BJ (cell line): ENCODE results near the gene INHBB. TPM values are rescaled to one million over a fixed set of nuclear protein-coding genes. Genes with fewer than 3 reads are reported as not detected.
A peak's percentile ranks its signal among the peaks of the same experiment; 100 is the strongest.

ENCODE experiments used
- CTCF ChIA-PET: fragments of 350-600 bp; formaldehyde crosslinking; extraction: SDS; loops from one replicate; lab custom pipeline; 2021; ENCODE audit warnings: antibody characterized with exemption, inconsistent platforms; lab: Yijun Ruan, JAX
- POLR2A ChIA-PET: fragments of 300-600 bp; sonication (Branson Sonifier 250); formaldehyde crosslinking; extraction: SDS; loops from one replicate; lab custom pipeline; 2021; ENCODE audit warnings: antibody characterized with exemption; lab: Charles Lee
- DNase-seq: peaks from one replicate; pipeline ENCODE4 v3.0.0-alpha.2; 2011; ENCODE audit warnings: low read depth
- H3K27me3 ChIP-seq: 2 replicates; pipeline ENCODE4 v1.6.0; 2011; ENCODE audit warnings: low read length; ENCODE audit not compliant: control insufficient read depth, insufficient read depth
- H3K36me3 ChIP-seq: 2 replicates; pipeline ENCODE4 v1.5.1; 2011; ENCODE audit warnings: low read length; ENCODE audit not compliant: control insufficient read depth, insufficient read depth
- H3K4me3 ChIP-seq: 2 replicates; pipeline ENCODE4 v1.5.1; 2011; ENCODE audit warnings: low read depth, mild to moderate bottlenecking, control low read depth, low read length
- CTCF ChIP-seq: IDR thresholded peaks from 2 replicates; pipeline ENCODE4 v1.5.1; 2011; ENCODE audit warnings: low read depth, mild to moderate bottlenecking, control low read depth, inconsistent platforms, low read length, moderate library complexity; ENCODE audit not compliant: insufficient read depth
- polyA minus RNA-seq: library from RNA; depleted of rRNA, polyadenylated mRNA; stranded (reverse); fragments of >200 nt; gene quantifications from 2 replicates; pipeline ENCODE4 v1.2.3, GENCODE V29; 2011; rRNA and poly(A)+ RNA removed
- polyA plus RNA-seq: library from polyadenylated mRNA; depleted of rRNA; stranded (reverse); fragments of >200 nt; gene quantifications from 2 replicates; pipeline ENCODE4 v1.2.3, GENCODE V29; 2011; rRNA removed

INHBB gene
- 3.3 and 3.9 TPM in 2 replicates for polyA plus RNA-seq
- 2.9 and 5.1 TPM in 2 replicates for polyA minus RNA-seq

GRCh38 chr2:120346026-120346666 lies at the start of gene INHBB:
Gene INHBB, plus strand, starts transcription at chr2:120346136. Its CDS starts 53 bp downstream, at chr2:120346189.
- no peak for TF ChIP-seq CTCF
- no peak for DNase-seq
- ChIA-PET CTCF (interaction anchor here (0.9 to 7.8 kb wide), 6 partner anchors 89 to 337 kb away, joined by 3 to 137 read pairs (median 10); no protein-coding TSS in a partner anchor), POLR2A (no interaction called here)
- Histone ChIP-seq H3K4me3 (peak within 1 kb of the TSS; percentile 45), H3K27me3 (peaks cover 31% of the 10 kb centered on the region), H3K36me3 (no peaks in the 10 kb centered on the region)

GRCh38 chr2:120298173-120298835 lies 47.6 kb upstream of the INHBB start:
- POLR2A ChIA-PET = interaction anchor here (0.5 kb wide), 1 partner anchor 11 kb away, joined by 5 read pairs; no protein-coding TSS in a partner anchor
- no peak overlapping the region for H3K4me3 ChIP-seq
- peaks cover 11% of the 10 kb centered on the region for H3K36me3 ChIP-seq
- CTCF ChIA-PET = interaction anchor here (1.0 to 2.8 kb wide), 4 partner anchors 9 to 51 kb away, joined by 3 to 13 read pairs (median 4); no protein-coding TSS in a partner anchor
- no peaks in the 10 kb centered on the region for H3K27me3 ChIP-seq
- no peak for TF ChIP-seq CTCF
- no peak for DNase-seq

- no peak for DNase-seq
- no peak for TF ChIP-seq CTCF
- POLR2A ChIA-PET = no interaction called here
- Histone ChIP-seq H3K27me3 (no peaks in the 10 kb centered on the region), H3K4me3 (no peak overlapping the region), H3K36me3 (peaks cover 14% of the 10 kb centered on the region)
- CTCF ChIA-PET = interaction anchor here (1.1 to 2.8 kb wide), 3 partner anchors 14 to 51 kb away, joined by 3 to 13 read pairs (median 6); no protein-coding TSS in a partner anchor
Measured at GRCh38 chr2:120299004-120299403, 46.9 kb upstream of the INHBB start.

- no peak for TF ChIP-seq CTCF
- ChIA-PET CTCF (interaction anchor here (1.1 to 6.3 kb wide), 3 partner anchors 13 to 52 kb away, joined by 3 to 40 read pairs (median 6); no protein-coding TSS in a partner anchor), POLR2A (no interaction called here)
- no peak for DNase-seq
- no peaks in the 10 kb centered on the region for H3K27me3 ChIP-seq
- H3K36me3 ChIP-seq = peaks cover 14% of the 10 kb centered on the region
- H3K4me3 ChIP-seq = no peak overlapping the region
Measured at GRCh38 chr2:120299561-120299960, 46.4 kb upstream of the INHBB start.

- no peaks in the 10 kb centered on the region for H3K27me3 ChIP-seq
- H3K4me3 ChIP-seq = no peak overlapping the region
- no peak for DNase-seq
- CTCF ChIA-PET = interaction anchor here (1.7 to 6.3 kb wide), 2 partner anchors 12 to 17 kb away, joined by 6 to 40 read pairs; no protein-coding TSS in a partner anchor
- POLR2A ChIA-PET = no interaction called here
- TF ChIP-seq CTCF = no peak
- peaks cover 13% of the 10 kb centered on the region for H3K36me3 ChIP-seq
Measured at GRCh38 chr2:120300385-120300784, 45.6 kb upstream of the INHBB start.
